Glomerular visceral epithelial cell (primary cell): ENCODE measurements around the gene CACNA1I.

ENCODE experiments used
- DNase-seq: peaks from one replicate; pipeline ENCODE4 v3.0.0-alpha.2; 2016; ENCODE audit errors: extremely low spot score

The CACNA1I gene

GRCh38 chr22:39535831-39536449 lies 34.6 kb upstream of the CACNA1I start:
- DNase-seq = no peak

GRCh38 chr22:39536711-39537110 lies 33.8 kb upstream of the CACNA1I start:
- DNase-seq = no peak

GRCh38 chr22:39537975-39538374 lies 32.6 kb upstream of the CACNA1I start:
- no peak for DNase-seq

GRCh38 chr22:39543095-39543494 lies 27.5 kb upstream of the CACNA1I start:
- peak; percentile 16 for DNase-seq

GRCh38 chr22:39545386-39546365 lies 24.9 kb upstream of the CACNA1I start:
- DNase-seq = no peak

- DNase-seq = peak; percentile 34
Measured at GRCh38 chr22:39546889-39547586, 23.5 kb upstream of the CACNA1I start.

- DNase-seq = no peak
Measured at GRCh38 chr22:39547587-39547947, 23.0 kb upstream of the CACNA1I start.

GRCh38 chr22:39553429-39553828 lies 17.1 kb upstream of the CACNA1I start:
- DNase-seq = no peak

GRCh38 chr22:39554151-39554550 lies 16.4 kb upstream of the CACNA1I start:
- DNase-seq = no peak

GRCh38 chr22:39556970-39557841 lies 13.3 kb upstream of the CACNA1I start:
- DNase-seq = no peak

- no peak for DNase-seq
Measured at GRCh38 chr22:39558254-39558727, 12.3 kb upstream of the CACNA1I start.

GRCh38 chr22:39558950-39559349 lies 11.6 kb upstream of the CACNA1I start:
- no peak for DNase-seq

GRCh38 chr22:39559456-39560105 lies 11.0 kb upstream of the CACNA1I start:
- peak; percentile 11 for DNase-seq

GRCh38 chr22:39560127-39560526 lies 10.4 kb upstream of the CACNA1I start:
- no peak for DNase-seq

- DNase-seq = no peak
Measured at GRCh38 chr22:39562839-39563489, 7.6 kb upstream of the CACNA1I start.

- no peak for DNase-seq
Measured at GRCh38 chr22:39563571-39564428, 6.8 kb upstream of the CACNA1I start.

- DNase-seq = no peak
Measured at GRCh38 chr22:39565414-39565944, 5.1 kb upstream of the CACNA1I start.

- no peak for DNase-seq
Measured at GRCh38 chr22:39567135-39567946, 3.2 kb upstream of the CACNA1I start.
